ENCODE measurements around the gene SDC1. TPM values are rescaled to one million over a fixed set of nuclear protein-coding genes. Genes with fewer than 3 reads are reported as not detected.

The SDC1 gene
- total and polyA plus RNA-seq, 2 of the 8 experiments (the other 6 are each of a cell fraction or from before 2014, with no cell fraction given): 45.3 to 73.3 TPM

GRCh38 chr2:20203072-20203471, 21.9 kb downstream of the SDC1 start:
- CTCF ChIA-PET (ENCODE audit: partially characterized antibody): interaction anchor here (0.8 to 10.6 kb wide), 5 partner anchors 10 to 68 kb away, joined by 3 to 104 read pairs (median 4); no protein-coding TSS in a partner anchor
- no peak overlapping the region for H2BK15ac ChIP-seq (ENCODE audit: low read length)
- peaks cover 0 to 5% (median 0%) of the 10 kb centered on the region in 4 experiments; a peak in 1 of 7 replicates for H3K4me1 ChIP-seq (replicated peaks in 1 of 4; ENCODE audit: control insufficient read depth in 3 of 4, insufficient read depth in 4 of 4, low read length in 3 of 4)
- no peaks in the 10 kb centered on the region for H3K27me3 ChIP-seq (replicated peaks in 1 of 4; ENCODE audit: control insufficient read depth in 3 of 4, extremely low read depth in 1 of 4, insufficient read depth in 3 of 4, low read length in 3 of 4)
- peaks cover 0 to 9% of the 10 kb centered on the region in 2 experiments for H4K20me1 ChIP-seq (replicated peaks in 1 of 2; ENCODE audit: control insufficient read depth in 1 of 2, insufficient read depth in 2 of 2, low read length in 2 of 2)
- no peaks in the 10 kb centered on the region; a peak in 1 of 4 replicates for H3K9me3 ChIP-seq (ENCODE audit: insufficient read depth in 2 of 2, low read depth in 1 of 2, low read length in 1 of 2)
- H3K18ac ChIP-seq (ENCODE audit: extremely low read depth, low read length): no peak overlapping the region
- FAIRE-seq (no peak), DNase-seq (ENCODE audit: low read depth in 1 of 2, low spot score in 2 of 2) (no peak)
- H3K79me1 ChIP-seq (ENCODE audit: low read depth, low read length): no peaks in the 10 kb centered on the region; the same call in 1 of the 2 replicates
- H3K79me2 ChIP-seq (ENCODE audit: control insufficient read depth in 1 of 2, insufficient read depth in 2 of 2, low read length in 2 of 2): peaks cover 0 to 15% of the 10 kb centered on the region in 2 experiments; a peak in 2 of 4 replicates
- H3K27ac ChIP-seq (ENCODE audit: low read depth, low read length): no peak overlapping the region
- no peak overlapping the region for H3K4ac ChIP-seq (replicated peaks; ENCODE audit: insufficient read length, low read depth, low read length)
- no peak overlapping the region for H3K4me3 ChIP-seq (ENCODE audit: extremely low read depth in 1 of 4, insufficient read depth in 2 of 4, low read depth in 3 of 4, low read length in 4 of 4)
- POLR2A ChIA-PET (ENCODE audit: partially characterized antibody): interaction anchor here (0.6 to 1.9 kb wide), 3 partner anchors 8 to 229 kb away, joined by 3 to 4 read pairs (median 4); no protein-coding TSS in a partner anchor
- H3K9ac ChIP-seq (replicated peaks in 1 of 4; ENCODE audit: extremely low read depth in 1 of 4, low read depth in 3 of 4, low read length in 3 of 4): no peak overlapping the region
- H3K4me2 ChIP-seq (ENCODE audit: insufficient read depth in 1 of 2, low read depth in 2 of 2, low read length in 2 of 2): no peak overlapping the region
- no peak overlapping the region for H2BK20ac ChIP-seq (ENCODE audit: low read length)
- H3K23ac ChIP-seq (ENCODE audit: insufficient read length): no peak overlapping the region
- no peak overlapping the region for H3K56ac ChIP-seq (replicated peaks; ENCODE audit: insufficient read length, low read depth, low read length)
- H4K8ac ChIP-seq (ENCODE audit: extremely low read depth, insufficient read depth, low read length): no peak overlapping the region
- H3K23me2 ChIP-seq (ENCODE audit: low read depth, low read length): no peaks in the 10 kb centered on the region
- WGBS, 2 experiments (ENCODE audit: extremely low coverage in 1 of 2, insufficient coverage in 1 of 2, insufficient read length in 1 of 2, insufficient replicate concordance in 2 of 2, low coverage in 1 of 2, low lambda C conversion rate in 2 of 2, missing lambda C conversion rate in 1 of 2): 91% methylated on average over 10 of the region's 10 CpGs; no CpG with 5 or more reads in 1 of the 2 experiments
- no peak overlapping the region for H2BK120ac ChIP-seq (replicated peaks; ENCODE audit: low read depth, low read length)
- no peak overlapping the region for H2AK5ac ChIP-seq (ENCODE audit: low read depth, low read length)
- H2BK12ac ChIP-seq (ENCODE audit: low read depth, low read length): no peak overlapping the region
- H4K5ac ChIP-seq (ENCODE audit: insufficient read length, low read depth, low read length): no peak overlapping the region
- no peak overlapping the region for H2BK5ac ChIP-seq (ENCODE audit: low read depth, low read length)
- no peak overlapping the region for H2AFZ ChIP-seq (ENCODE audit: low read length)
- H4K91ac ChIP-seq (replicated peaks; ENCODE audit: insufficient read length, low read length): no peak overlapping the region
- H3K36me3 ChIP-seq (ENCODE audit: control insufficient read depth in 2 of 4, insufficient read depth in 4 of 4, low read length in 3 of 4): peaks cover 4 to 47% (median 26%) of the 10 kb centered on the region in 4 experiments; a peak in 6 of 8 replicates
- H3K14ac ChIP-seq (ENCODE audit: insufficient read length): no peak overlapping the region
- TF ChIP-seq HDAC2 (IDR thresholded peaks at IDR 0.05; ENCODE audit: borderline replicate concordance in 1 of 2, low read depth in 2 of 2, low read length in 2 of 2) (no peak), BCL11A (IDR thresholded peaks at IDR 0.05; ENCODE audit: low read depth in 2 of 2, low read length in 2 of 2) (no peak), SP1 (IDR thresholded peaks at IDR 0.05; ENCODE audit: low read depth, low read length) (no peak), KDM1A (IDR thresholded peaks at IDR 0.05; ENCODE audit: borderline replicate concordance, low read length) (no peak), NRF1 (IDR thresholded peaks at IDR 0.05; ENCODE audit: low read depth, low read length) (no peak), POLR2A (IDR thresholded peaks at IDR 0.05; ENCODE audit: control extremely low read depth in 1 of 2, low read depth in 2 of 2, low read length in 2 of 2) (no peak), MAX (IDR thresholded peaks at IDR 0.05) (no peak), GABPA (IDR thresholded peaks at IDR 0.05; ENCODE audit: borderline replicate concordance, insufficient read depth, low read length) (no peak), HDAC6 (IDR thresholded peaks at IDR 0.05; ENCODE audit: low read depth, low read length) (no peak), TAF7 (optimal IDR thresholded peaks at IDR 0.05; ENCODE audit: borderline replicate concordance, low read depth, low read length) (no peak)
